ENCODE data around the gene SYT1.
"Not testable (repeated sequence)": the region's sequence is repeated elsewhere in the genome, so short reads cannot be mapped to it uniquely, and the experiment has no call there.

The SYT1 gene

GRCh38 chr12:79194595-79194994, 330.0 kb downstream of the SYT1 start:
- TF ChIP-seq CTCF (IDR thresholded peaks at IDR 0.05) = no peak
- Histone ChIP-seq H3K4me1 (no peaks in the 10 kb centered on the region), H3K9ac (no peak overlapping the region), H3K4me3 (ENCODE audit: low read depth, low read length) (no peak overlapping the region), H3K4me2 (ENCODE audit: low read length) (no peak overlapping the region), H3K79me2 (no peaks in the 10 kb centered on the region), H3K36me3 (ENCODE audit: control insufficient read depth, insufficient read depth, low read length) (no peaks in the 10 kb centered on the region), H3K27ac (no peak overlapping the region), H3K9me3 (ENCODE audit: control insufficient read depth, low read length) (no peaks in the 10 kb centered on the region), H3K27me3 (ENCODE audit: control insufficient read depth, insufficient read depth, low read length) (no peaks in the 10 kb centered on the region), H2AFZ (no peak overlapping the region)

GRCh38 chr12:79199166-79199565, 334.6 kb downstream of the SYT1 start:
- no peaks in the 10 kb centered on the region for H3K4me1 ChIP-seq
- H2AFZ ChIP-seq = no peak overlapping the region
- no peaks in the 10 kb centered on the region for H3K79me2 ChIP-seq
- H3K9ac ChIP-seq = no peak overlapping the region
- no peak overlapping the region for H3K27ac ChIP-seq
- H3K36me3 ChIP-seq (ENCODE audit: control insufficient read depth, insufficient read depth, low read length) = no peaks in the 10 kb centered on the region
- TF ChIP-seq CTCF (IDR thresholded peaks at IDR 0.05) = no peak
- H3K27me3 ChIP-seq (ENCODE audit: control insufficient read depth, insufficient read depth, low read length) = no peaks in the 10 kb centered on the region
- H3K4me2 ChIP-seq (ENCODE audit: low read length) = no peak overlapping the region
- no peaks in the 10 kb centered on the region for H3K9me3 ChIP-seq (ENCODE audit: control insufficient read depth, low read length)
- no peak overlapping the region for H3K4me3 ChIP-seq (ENCODE audit: low read depth, low read length)

GRCh38 chr12:79200176-79200575, 335.6 kb downstream of the SYT1 start:
- Histone ChIP-seq H3K27me3 (ENCODE audit: control insufficient read depth, insufficient read depth, low read length) (no peaks in the 10 kb centered on the region), H3K9me3 (ENCODE audit: control insufficient read depth, low read length) (no peaks in the 10 kb centered on the region), H3K4me3 (ENCODE audit: low read depth, low read length) (no peak overlapping the region), H3K27ac (no peak overlapping the region), H3K79me2 (no peaks in the 10 kb centered on the region), H3K4me2 (ENCODE audit: low read length) (no peak overlapping the region), H3K36me3 (ENCODE audit: control insufficient read depth, insufficient read depth, low read length) (no peaks in the 10 kb centered on the region), H3K9ac (no peak overlapping the region), H3K4me1 (no peaks in the 10 kb centered on the region), H2AFZ (no peak overlapping the region)
- TF ChIP-seq CTCF (IDR thresholded peaks at IDR 0.05) = no peak

GRCh38 chr12:79203058-79203647, 338.6 kb downstream of the SYT1 start:
- Histone ChIP-seq H3K9ac (no peak overlapping the region), H2AFZ (no peak overlapping the region), H3K4me3 (ENCODE audit: low read depth, low read length) (no peak overlapping the region), H3K27me3 (ENCODE audit: control insufficient read depth, insufficient read depth, low read length) (no peaks in the 10 kb centered on the region), H3K4me1 (no peaks in the 10 kb centered on the region), H3K27ac (no peak overlapping the region), H3K79me2 (no peaks in the 10 kb centered on the region), H3K9me3 (ENCODE audit: control insufficient read depth, low read length) (no peaks in the 10 kb centered on the region), H3K36me3 (ENCODE audit: control insufficient read depth, insufficient read depth, low read length) (no peaks in the 10 kb centered on the region), H3K4me2 (ENCODE audit: low read length) (no peak overlapping the region)
- no peak for TF ChIP-seq CTCF (IDR thresholded peaks at IDR 0.05)

GRCh38 chr12:79206871-79207270, 342.3 kb downstream of the SYT1 start:
- H3K4me1 ChIP-seq = no peaks in the 10 kb centered on the region
- H2AFZ ChIP-seq = no peak overlapping the region
- no peaks in the 10 kb centered on the region for H3K9me3 ChIP-seq (ENCODE audit: control insufficient read depth, low read length)
- H3K79me2 ChIP-seq = no peaks in the 10 kb centered on the region
- no peak overlapping the region for H3K4me3 ChIP-seq (ENCODE audit: low read depth, low read length)
- no peaks in the 10 kb centered on the region for H3K27me3 ChIP-seq (ENCODE audit: control insufficient read depth, insufficient read depth, low read length)
- H3K4me2 ChIP-seq (ENCODE audit: low read length) = no peak overlapping the region
- H3K9ac ChIP-seq = no peak overlapping the region
- no peaks in the 10 kb centered on the region for H3K36me3 ChIP-seq (ENCODE audit: control insufficient read depth, insufficient read depth, low read length)
- no peak overlapping the region for H3K27ac ChIP-seq
- TF ChIP-seq CTCF (IDR thresholded peaks at IDR 0.05) = no peak

- H3K27ac ChIP-seq; H2AFZ ChIP-seq; H3K27me3 ChIP-seq (ENCODE audit: control insufficient read depth, insufficient read depth, low read length); H3K9ac ChIP-seq; H3K4me3 ChIP-seq (ENCODE audit: low read depth, low read length); H3K79me2 ChIP-seq; H3K4me2 ChIP-seq (ENCODE audit: low read length); H3K9me3 ChIP-seq (ENCODE audit: control insufficient read depth, low read length); H3K4me1 ChIP-seq; H3K36me3 ChIP-seq (ENCODE audit: control insufficient read depth, insufficient read depth, low read length): not testable (repeated sequence)
These were observed 345.8 kb downstream of the SYT1 start for GRCh38 chr12:79210403-79210802.

Measured in parathyroid adenoma (tissue), 2 donors.